OCI-LY1 (cell line): ENCODE measurements around the gene MRPL14.

ENCODE experiments used
- H2AFZ ChIP-seq: fragments of 200-600 bp; sonication (generic), shearing (Covaris generic); 2 replicates; pipeline ENCODE4 v1.6.0; 2014; ENCODE audit warnings: antibody characterized with exemption, mild to moderate bottlenecking, low read length
- H3F3A ChIP-seq: fragments of 200-600 bp; sonication (generic), shearing (Covaris generic); 2 replicates; pipeline ENCODE4 v1.6.0; 2014; ENCODE audit warnings: mild to moderate bottlenecking, antibody characterized with exemption, low read length, moderate library complexity; ENCODE audit not compliant: insufficient read depth
- H3K27ac ChIP-seq: fragments of 200-600 bp; sonication (generic); 2 replicates; pipeline ENCODE4 v1.5.1; 2014; ENCODE audit warnings: low read length, mixed run types, mild to moderate bottlenecking, low read depth; ENCODE audit not compliant: poor library complexity, severe bottlenecking
- H3K27me3 ChIP-seq: fragments of 200-600 bp; sonication (generic); 2 replicates; pipeline ENCODE4 v1.6.0; 2014; ENCODE audit warnings: antibody characterized with exemption, mild to moderate bottlenecking, low read length, moderate library complexity; ENCODE audit not compliant: insufficient read depth
- H3K36me3 ChIP-seq: fragments of 200-600 bp; sonication (generic); 2 replicates; pipeline ENCODE4 v1.6.1; 2014; ENCODE audit warnings: mild to moderate bottlenecking, antibody characterized with exemption, low read length, moderate library complexity, mixed read lengths; ENCODE audit not compliant: insufficient read depth
- H3K4me1 ChIP-seq: fragments of 200-600 bp; sonication (generic); 2 replicates; pipeline ENCODE4 v1.5.1; 2014; ENCODE audit warnings: mild to moderate bottlenecking, low read length, moderate library complexity; ENCODE audit not compliant: insufficient read depth, severe bottlenecking
- H3K4me2 ChIP-seq: fragments of 200-600 bp; sonication (generic), shearing (Covaris generic); 2 replicates; pipeline ENCODE4 v1.6.1; 2014; ENCODE audit warnings: low read length
- H3K4me3 ChIP-seq: fragments of 200-600 bp; sonication (generic); 2 replicates; pipeline ENCODE4 v1.5.1; 2014; ENCODE audit warnings: low read length, low read depth, mild to moderate bottlenecking, mixed read lengths; ENCODE audit not compliant: poor library complexity, severe bottlenecking
- H3K79me2 ChIP-seq: fragments of 200-600 bp; shearing (Covaris generic); 2 replicates; pipeline ENCODE4 v1.6.1; 2016; ENCODE audit warnings: mixed run types, low read length, mixed read lengths; ENCODE audit not compliant: insufficient read depth
- H3K9ac ChIP-seq: fragments of 200-600 bp; sonication (generic), shearing (Covaris generic); 2 replicates; pipeline ENCODE4 v1.6.1; 2014; ENCODE audit warnings: mild to moderate bottlenecking, low read length, mixed read lengths
- H3K9me2 ChIP-seq: fragments of 200-600 bp; sonication (generic), shearing (Covaris generic); 2 replicates; pipeline ENCODE4 v1.6.1; 2014; ENCODE audit warnings: low read depth, mild to moderate bottlenecking, low read length, mixed read lengths
- H3K9me3 ChIP-seq: fragments of 200-600 bp; shearing (Covaris generic); 2 replicates; pipeline ENCODE4 v1.6.1; 2014; ENCODE audit warnings: low read length, mixed read lengths
- H4K20me1 ChIP-seq: fragments of 200-600 bp; sonication (generic), shearing (Covaris generic); 2 replicates; pipeline ENCODE4 v1.6.0; 2016; ENCODE audit warnings: mild to moderate bottlenecking, low read length; ENCODE audit not compliant: insufficient read depth
- CTCF ChIP-seq: fragments of 200-600 bp; sonication (generic), shearing (Covaris generic); IDR thresholded peaks from 2 replicates; pipeline ENCODE4 v1.5.1; 2017; ENCODE audit warnings: mild to moderate bottlenecking, antibody characterized with exemption, low read length, moderate library complexity, mixed read lengths
- EZH2 ChIP-seq: fragments of 200-600 bp; sonication (generic), shearing (Covaris generic); IDR thresholded peaks from 2 replicates; pipeline ENCODE4 v1.8.0; 2017; ENCODE audit warnings: borderline replicate concordance, mixed run types, mild to moderate bottlenecking, antibody characterized with exemption, low read length, moderate library complexity, mixed read lengths

MRPL14 gene

GRCh38 chr6:44064948-44065272 is 62.3 kb downstream of the MRPL14 start:
- no peak overlapping the region for H3K27ac ChIP-seq

GRCh38 chr6:44064089-44064947 is 62.9 kb downstream of the MRPL14 start:
- H3K4me1 ChIP-seq, result peaks cover 10% of the 10 kb centered on the region
- H3K27me3 ChIP-seq, result peaks cover 7% of the 10 kb centered on the region
- no peak for TF ChIP-seq CTCF
- TF ChIP-seq EZH2, result no peak
- H3K79me2 ChIP-seq, result no peaks in the 10 kb centered on the region
- no peak overlapping the region for H3K4me3 ChIP-seq
- no peak overlapping the region for H3K27ac ChIP-seq
- H3K9me2 ChIP-seq, result no peaks in the 10 kb centered on the region
- H3K4me2 ChIP-seq, result no peak overlapping the region
- no peaks in the 10 kb centered on the region for H3F3A ChIP-seq
- H2AFZ ChIP-seq, result no peak overlapping the region
- H3K9ac ChIP-seq, result no peak overlapping the region
- H4K20me1 ChIP-seq, result no peaks in the 10 kb centered on the region
- H3K36me3 ChIP-seq, result no peaks in the 10 kb centered on the region
- no peaks in the 10 kb centered on the region for H3K9me3 ChIP-seq

More at GRCh38 chr6:44064948-44065272, 62.3 kb downstream of the MRPL14 start:
- no peak overlapping the region for H3K4me2 ChIP-seq
- no peak overlapping the region for H2AFZ ChIP-seq
- peaks cover under 1% of the 10 kb centered on the region for H3K27me3 ChIP-seq
- no peak overlapping the region for H3K9ac ChIP-seq
- H3K9me3 ChIP-seq, result no peaks in the 10 kb centered on the region
- H4K20me1 ChIP-seq, result no peaks in the 10 kb centered on the region
- H3K4me1 ChIP-seq, result peaks cover 10% of the 10 kb centered on the region
- TF ChIP-seq CTCF (no peak), EZH2 (no peak)
- no peaks in the 10 kb centered on the region for H3K79me2 ChIP-seq
- H3K9me2 ChIP-seq, result no peaks in the 10 kb centered on the region
- H3F3A ChIP-seq, result no peaks in the 10 kb centered on the region
- H3K4me3 ChIP-seq, result no peak overlapping the region
- no peaks in the 10 kb centered on the region for H3K36me3 ChIP-seq

- Histone ChIP-seq H3K9ac (no peak overlapping the region), H3K9me3 (no peaks in the 10 kb centered on the region), H3K79me2 (no peaks in the 10 kb centered on the region), H3K27ac (no peak overlapping the region), H2AFZ (no peak overlapping the region), H3K27me3 (peaks cover 7% of the 10 kb centered on the region), H4K20me1 (no peaks in the 10 kb centered on the region), H3F3A (no peaks in the 10 kb centered on the region), H3K4me3 (no peak overlapping the region), H3K36me3 (no peaks in the 10 kb centered on the region), H3K4me1 (peaks cover 10% of the 10 kb centered on the region), H3K4me2 (no peak overlapping the region), H3K9me2 (no peaks in the 10 kb centered on the region)
- no peak for TF ChIP-seq EZH2
- no peak for TF ChIP-seq CTCF
Observed at GRCh38 chr6:44063561-44064059, 63.6 kb downstream of the MRPL14 start.
